ENCODE results near the gene CHCHD5. TPM values are rescaled to one million over a fixed set of nuclear protein-coding genes. Genes with fewer than 3 reads are reported as not detected.
"Not testable (repeated sequence)": the region's sequence is repeated elsewhere in the genome, so short reads cannot be mapped to it uniquely, and the experiment has no call there.

The CHCHD5 gene
- total and polyA plus RNA-seq, 9 donors = 1.7 to 28.6 (median 22.2) TPM

GRCh38 chr2:112606547-112606946 is 22.1 kb downstream of the CHCHD5 start:
- Histone ChIP-seq H3K9me3 (no peaks in the 10 kb centered on the region), H3K36me3 (no peaks in the 10 kb centered on the region), H3K27ac (no peak overlapping the region), H3K27me3 (no peaks in the 10 kb centered on the region), H3K4me3 (no peak overlapping the region), H3K4me1 (ENCODE audit: insufficient read depth) (no peaks in the 10 kb centered on the region)
- DNase-seq = no peak
- 32 to 49% (median 33%) methylated on average over 4 of the region's 4 CpGs for WGBS, 3 donors
- TF ChIP-seq CTCF (IDR thresholded peaks at IDR 0.05) = no peak
- TF ChIP-seq POLR2A (IDR thresholded peaks at IDR 0.05) = no peak
- intact Hi-C loops (cut with DNase I) = no loop called here

- intact Hi-C loops (cut with DNase I) = no loop called here
- Histone ChIP-seq H3K27ac (no peak overlapping the region), H3K9me3 (no peaks in the 10 kb centered on the region), H3K4me1 (ENCODE audit: insufficient read depth) (no peaks in the 10 kb centered on the region), H3K27me3 (no peaks in the 10 kb centered on the region), H3K36me3 (no peaks in the 10 kb centered on the region), H3K4me3 (no peak overlapping the region)
- DNase-seq = no peak
- WGBS, 3 donors = 81 to 88% (median 84%) methylated on average over 8 of the region's 8 CpGs
- TF ChIP-seq CTCF (IDR thresholded peaks at IDR 0.05) = no peak
- TF ChIP-seq EP300 (IDR thresholded peaks at IDR 0.05) = no peak
- TF ChIP-seq POLR2A (IDR thresholded peaks at IDR 0.05) = no peak
These were observed 23.4 kb downstream of the CHCHD5 start for GRCh38 chr2:112607680-112608438.

GRCh38 chr2:112609320-112609719 is 24.9 kb downstream of the CHCHD5 start:
- 96 to 97% (median 97%) methylated on average over 4 of the region's 4 CpGs for WGBS, 3 donors
- H3K4me1 ChIP-seq (ENCODE audit: insufficient read depth); H3K27me3 ChIP-seq; H3K4me3 ChIP-seq; H3K27ac ChIP-seq; H3K36me3 ChIP-seq; DNase-seq; intact Hi-C loops (cut with DNase I); H3K9me3 ChIP-seq: not testable (repeated sequence)

GRCh38 chr2:112612283-112612682 is 27.9 kb downstream of the CHCHD5 start:
- DNase-seq; H3K27ac ChIP-seq; H3K27me3 ChIP-seq; intact Hi-C loops (cut with DNase I); H3K4me3 ChIP-seq; H3K4me1 ChIP-seq (ENCODE audit: insufficient read depth); H3K9me3 ChIP-seq; H3K36me3 ChIP-seq: not testable (repeated sequence)
- WGBS, 3 donors = 72 to 89% (median 74%) methylated on average over 1 of the region's 1 CpG

- Histone ChIP-seq H3K9me3 (no peaks in the 10 kb centered on the region), H3K27ac (no peak overlapping the region), H3K4me3 (no peak overlapping the region), H3K4me1 (ENCODE audit: insufficient read depth) (no peaks in the 10 kb centered on the region), H3K27me3 (no peaks in the 10 kb centered on the region), H3K36me3 (no peaks in the 10 kb centered on the region)
- intact Hi-C loops (cut with DNase I) = no loop called here
- WGBS, 3 donors = 69 to 72% (median 72%) methylated on average over 13 of the region's 13 CpGs
- TF ChIP-seq POLR2A (IDR thresholded peaks at IDR 0.05) (no peak), EP300 (IDR thresholded peaks at IDR 0.05) (no peak), CTCF (IDR thresholded peaks at IDR 0.05) (no peak)
- DNase-seq = no peak
These were observed 29.9 kb downstream of the CHCHD5 start for GRCh38 chr2:112614201-112614840.
